NCI-H2081 treated with DMSO at 0.1 percent for 48 hours (cell line): ENCODE measurements around the gene KBTBD13.

Experiments
- DNase-seq: peaks from one replicate; lab custom pipeline; 2025; lab: John Stamatoyannopoulos, UW

Gene KBTBD13

GRCh38 chr15:65051266-65051665 lies 25.3 kb upstream of the KBTBD13 start:
- DNase-seq = no peak

- DNase-seq = no peak
Observed at GRCh38 chr15:65052956-65053355, 23.6 kb upstream of the KBTBD13 start.

- no peak for DNase-seq
Observed at GRCh38 chr15:65054333-65055200, 22.0 kb upstream of the KBTBD13 start.

- no peak for DNase-seq
Observed at GRCh38 chr15:65055201-65055870, 21.2 kb upstream of the KBTBD13 start.

GRCh38 chr15:65056106-65056505 lies 20.4 kb upstream of the KBTBD13 start:
- no peak for DNase-seq

- DNase-seq = no peak
Observed at GRCh38 chr15:65056868-65057548, 19.5 kb upstream of the KBTBD13 start.

- no peak for DNase-seq
Observed at GRCh38 chr15:65057549-65057940, 19.0 kb upstream of the KBTBD13 start.

GRCh38 chr15:65058394-65059368 lies 17.9 kb upstream of the KBTBD13 start:
- DNase-seq = no peak

- DNase-seq = no peak
Observed at GRCh38 chr15:65059369-65059750, 17.2 kb upstream of the KBTBD13 start.

GRCh38 chr15:65059931-65060596 lies 16.5 kb upstream of the KBTBD13 start:
- no peak for DNase-seq

GRCh38 chr15:65060641-65061397 lies 15.7 kb upstream of the KBTBD13 start:
- DNase-seq = no peak

- DNase-seq = no peak
Observed at GRCh38 chr15:65062061-65062460, 14.5 kb upstream of the KBTBD13 start.

- no peak for DNase-seq
Observed at GRCh38 chr15:65062726-65063125, 13.8 kb upstream of the KBTBD13 start.

GRCh38 chr15:65066001-65066634 lies 10.4 kb upstream of the KBTBD13 start:
- DNase-seq = no peak

- DNase-seq = no peak
Observed at GRCh38 chr15:65066635-65067316, 9.8 kb upstream of the KBTBD13 start.

- DNase-seq = no peak
Observed at GRCh38 chr15:65067317-65067644, 9.3 kb upstream of the KBTBD13 start.

GRCh38 chr15:65067645-65068402 lies 8.7 kb upstream of the KBTBD13 start, which contains the start of gene RASL12:
Gene RASL12 (minus strand): TSS chr15:65067991. CDS start chr15:65067835, 156 bp downstream.
- no peak for DNase-seq

- no peak for DNase-seq
Observed at GRCh38 chr15:65068403-65068788, 8.2 kb upstream of the KBTBD13 start.

- no peak for DNase-seq
Observed at GRCh38 chr15:65069179-65069578, 7.4 kb upstream of the KBTBD13 start.
